ENCODE data around the gene CIC. TPM values are rescaled to one million over a fixed set of nuclear protein-coding genes. Genes with fewer than 3 reads are reported as not detected.

CIC gene
- polyA plus RNA-seq, 1 donor = 46.0 TPM

- peak; percentile 99 for DNase-seq
These were observed 26.3 kb upstream of the CIC start, which contains the start of gene GSK3A for GRCh38 chr19:42242512-42243409. TSS of gene GSK3A (minus strand) at chr19:42242602. CDS start at chr19:42242465, 137 bp downstream.

GRCh38 chr19:42244347-42245220, 24.5 kb upstream of the CIC start:
- DNase-seq = peak; percentile 94

- DNase-seq = no peak
These were observed 23.8 kb upstream of the CIC start for GRCh38 chr19:42245231-42245630.

- no peak for DNase-seq
These were observed 22.7 kb upstream of the CIC start for GRCh38 chr19:42246143-42246921.

GRCh38 chr19:42246922-42247639, 22.0 kb upstream of the CIC start:
- no peak for DNase-seq

GRCh38 chr19:42247640-42248199, 21.3 kb upstream of the CIC start:
- no peak for DNase-seq

GRCh38 chr19:42248270-42249148, 20.5 kb upstream of the CIC start:
- DNase-seq = no peak

- no peak for DNase-seq
These were observed 19.8 kb upstream of the CIC start for GRCh38 chr19:42249149-42249750.

- DNase-seq = no peak
These were observed 19.3 kb upstream of the CIC start for GRCh38 chr19:42249769-42250168.

- no peak for DNase-seq
These were observed 18.8 kb upstream of the CIC start for GRCh38 chr19:42250183-42250665.

- DNase-seq = no peak
These were observed 18.2 kb upstream of the CIC start for GRCh38 chr19:42250666-42251531.

GRCh38 chr19:42251572-42252358, 17.3 kb upstream of the CIC start:
- no peak for DNase-seq

- peak; percentile 75 for DNase-seq
These were observed 16.4 kb upstream of the CIC start for GRCh38 chr19:42252365-42253244.

- peak; percentile 71 for DNase-seq
These were observed 15.6 kb upstream of the CIC start for GRCh38 chr19:42253245-42254088.

GRCh38 chr19:42254089-42254849, 14.8 kb upstream of the CIC start:
- peak; percentile 81 for DNase-seq
